Measurements from ENCODE around the gene RRAS2.

The RRAS2 gene

GRCh38 chr11:14259878-14260277, 99.1 kb downstream of the RRAS2 start:
- TF ChIP-seq CTCF (IDR thresholded peaks at IDR 0.05; ENCODE audit: borderline replicate concordance, extremely low read depth, low read length, poor library complexity, severe bottlenecking) (no peak), EZH2 (IDR thresholded peaks at IDR 0.05; ENCODE audit: borderline replicate concordance, low read depth, low read length, severe bottlenecking) (no peak)
- Histone ChIP-seq H3K27ac (ENCODE audit: low read length) (no peak overlapping the region), H2AFZ (ENCODE audit: low read depth, low read length) (no peak overlapping the region), H3K9ac (ENCODE audit: low read depth, low read length) (no peak overlapping the region), H3K4me2 (ENCODE audit: insufficient read depth, low read length) (no peak overlapping the region), H3K9me3 (ENCODE audit: insufficient read depth, low read length, severe bottlenecking) (no peaks in the 10 kb centered on the region), H3K27me3 (ENCODE audit: insufficient read depth, low read length, poor library complexity) (no peaks in the 10 kb centered on the region), H4K20me1 (ENCODE audit: insufficient read depth, low read length) (no peaks in the 10 kb centered on the region), H3K79me2 (ENCODE audit: insufficient read depth, low read length) (no peaks in the 10 kb centered on the region), H3K36me3 (ENCODE audit: insufficient read depth, low read length) (0 out of 2 replicates have a peak, but pooled peaks cover under 1% of the 10 kb centered on the region), H3K4me3 (ENCODE audit: low read depth in 1 of 2, low read length in 2 of 2) (no peak overlapping the region), H3K4me1 (ENCODE audit: insufficient read depth, low read length) (no peaks in the 10 kb centered on the region)
- peak; percentile 16; the same call in 1 of the 3 replicates for ATAC-seq (ENCODE audit: insufficient read depth, low read depth)
- DNase-seq: no peak

GRCh38 chr11:14259186-14259784, 99.7 kb downstream of the RRAS2 start:
- no peak for DNase-seq
- TF ChIP-seq EZH2 (IDR thresholded peaks at IDR 0.05; ENCODE audit: borderline replicate concordance, low read depth, low read length, severe bottlenecking) (no peak), CTCF (IDR thresholded peaks at IDR 0.05; ENCODE audit: borderline replicate concordance, extremely low read depth, low read length, poor library complexity, severe bottlenecking) (no peak)
- Histone ChIP-seq H4K20me1 (ENCODE audit: insufficient read depth, low read length) (no peaks in the 10 kb centered on the region), H3K79me2 (ENCODE audit: insufficient read depth, low read length) (no peaks in the 10 kb centered on the region), H3K27ac (ENCODE audit: low read length) (no peak overlapping the region), H3K4me2 (ENCODE audit: insufficient read depth, low read length) (no peak overlapping the region), H3K36me3 (ENCODE audit: insufficient read depth, low read length) (no peaks in the 10 kb centered on the region), H3K9me3 (ENCODE audit: insufficient read depth, low read length, severe bottlenecking) (no peaks in the 10 kb centered on the region), H3K4me3 (ENCODE audit: low read depth in 1 of 2, low read length in 2 of 2) (no peak overlapping the region), H2AFZ (ENCODE audit: low read depth, low read length) (no peak overlapping the region), H3K4me1 (ENCODE audit: insufficient read depth, low read length) (no peaks in the 10 kb centered on the region), H3K9ac (ENCODE audit: low read depth, low read length) (no peak overlapping the region), H3K27me3 (ENCODE audit: insufficient read depth, low read length, poor library complexity) (no peaks in the 10 kb centered on the region)
- peak; percentile 11; the same call in 1 of the 3 replicates for ATAC-seq (ENCODE audit: insufficient read depth, low read depth)

GRCh38 chr11:14258221-14258935, 100.6 kb downstream of the RRAS2 start:
- Histone ChIP-seq H3K36me3 (ENCODE audit: insufficient read depth, low read length) (no peaks in the 10 kb centered on the region), H3K4me2 (ENCODE audit: insufficient read depth, low read length) (no peak overlapping the region), H3K27me3 (ENCODE audit: insufficient read depth, low read length, poor library complexity) (no peaks in the 10 kb centered on the region), H3K4me1 (ENCODE audit: insufficient read depth, low read length) (no peaks in the 10 kb centered on the region), H3K9ac (ENCODE audit: low read depth, low read length) (no peak overlapping the region), H3K9me3 (ENCODE audit: insufficient read depth, low read length, severe bottlenecking) (no peaks in the 10 kb centered on the region), H3K27ac (ENCODE audit: low read length) (no peak overlapping the region), H3K4me3 (ENCODE audit: low read depth in 1 of 2, low read length in 2 of 2) (no peak overlapping the region), H4K20me1 (ENCODE audit: insufficient read depth, low read length) (no peaks in the 10 kb centered on the region), H3K79me2 (ENCODE audit: insufficient read depth, low read length) (no peaks in the 10 kb centered on the region), H2AFZ (ENCODE audit: low read depth, low read length) (no peak overlapping the region)
- TF ChIP-seq EZH2 (IDR thresholded peaks at IDR 0.05; ENCODE audit: borderline replicate concordance, low read depth, low read length, severe bottlenecking) (no peak), CTCF (IDR thresholded peaks at IDR 0.05; ENCODE audit: borderline replicate concordance, extremely low read depth, low read length, poor library complexity, severe bottlenecking) (no peak)
- ATAC-seq (ENCODE audit: insufficient read depth, low read depth): no peak
- no peak for DNase-seq

Data from DND-41 (cell line).